Activated naive CD4-positive, alpha-beta T cell treated with anti-CD3 and anti-CD28 coated beads, Interleukin-2, amount 50 U/mL, for 16 hours (primary cell): ENCODE measurements around the gene AQP11.
"Not testable (repeated sequence)": the region's sequence is repeated elsewhere in the genome, so short reads cannot be mapped to it uniquely, and the experiment has no call there.

Source experiments
- DNase-seq: peaks from one replicate; pipeline ENCODE4 v3.0.0-alpha.2; 2020

The AQP11 gene

GRCh38 chr11:77589521-77590193, at the start of gene AQP11:
Gene AQP11 (plus strand): TSS chr11:77589953. CDS start chr11:77589993, 40 bp downstream.
- DNase-seq, result peak; percentile 57

- no peak for DNase-seq
Observed at GRCh38 chr11:77542296-77542695, 47.5 kb upstream of the AQP11 start.

GRCh38 chr11:77547047-77547836, 42.5 kb upstream of the AQP11 start:
- no peak for DNase-seq

GRCh38 chr11:77547863-77548551, 41.7 kb upstream of the AQP11 start:
- no peak for DNase-seq

- no peak for DNase-seq
Observed at GRCh38 chr11:77548552-77549445, 41.0 kb upstream of the AQP11 start.

- DNase-seq, result not testable (repeated sequence)
Observed at GRCh38 chr11:77551426-77551825, 38.3 kb upstream of the AQP11 start.

GRCh38 chr11:77557553-77557952, 32.2 kb upstream of the AQP11 start:
- DNase-seq, result no peak

- DNase-seq, result no peak
Observed at GRCh38 chr11:77558380-77558779, 31.4 kb upstream of the AQP11 start.

GRCh38 chr11:77559686-77560401, 29.9 kb upstream of the AQP11 start:
- DNase-seq, result no peak

- DNase-seq, result no peak
Observed at GRCh38 chr11:77560605-77561004, 29.1 kb upstream of the AQP11 start.

- no peak for DNase-seq
Observed at GRCh38 chr11:77561257-77561656, 28.5 kb upstream of the AQP11 start.

- no peak for DNase-seq
Observed at GRCh38 chr11:77568306-77568705, 21.4 kb upstream of the AQP11 start.

- DNase-seq, result no peak
Observed at GRCh38 chr11:77568916-77569675, 20.7 kb upstream of the AQP11 start.

- DNase-seq, result no peak
Observed at GRCh38 chr11:77569676-77570070, 20.1 kb upstream of the AQP11 start.

- DNase-seq, result not testable (repeated sequence)
Observed at GRCh38 chr11:77570896-77571295, 18.9 kb upstream of the AQP11 start.

- DNase-seq, result not testable (repeated sequence)
Observed at GRCh38 chr11:77575428-77575827, 14.3 kb upstream of the AQP11 start.

GRCh38 chr11:77580712-77581337, 8.9 kb upstream of the AQP11 start:
- DNase-seq, result no peak

- no peak for DNase-seq
Observed at GRCh38 chr11:77589181-77589520, 602 bp upstream of the AQP11 start.

GRCh38 chr11:77590194-77590782, 535 bp downstream of the AQP11 start:
- DNase-seq, result peak; percentile 17

- no peak for DNase-seq
Observed at GRCh38 chr11:77592727-77593126, 3.0 kb downstream of the AQP11 start.
